ENCODE data around the gene MPP3. TPM values are rescaled to one million over a fixed set of nuclear protein-coding genes. Genes with fewer than 3 reads are reported as not detected.

MPP3 gene
- total and polyA plus RNA-seq, 9 of the 15 experiments (the other 6 are each of a cell fraction or from before 2014, with no cell fraction given): 0.41 to 10.4 (median 4.5) TPM

GRCh38 chr17:43857957-43858600 is 25.1 kb upstream of the MPP3 start:
- Histone ChIP-seq H3K9ac (ENCODE audit: insufficient read depth in 1 of 2, low read depth in 2 of 2, low read length in 2 of 2) (no peak overlapping the region), H3K9me1 (ENCODE audit: control insufficient read depth, insufficient read depth, low read length) (peaks cover 4% of the 10 kb centered on the region), H3K27ac (ENCODE audit: extremely low read depth, low read depth, low read length) (no peak overlapping the region), H3K4me3 (no peak overlapping the region), H3K4me2 (ENCODE audit: insufficient read depth, low read length) (no peak overlapping the region), H3K4me1 (replicated peaks in 1 of 2; ENCODE audit: control insufficient read depth in 2 of 2, insufficient read depth in 2 of 2, low read length in 2 of 2) (no peaks in the 10 kb centered on the region), H3K36me3 (ENCODE audit: control insufficient read depth, insufficient read depth, low read length) (no peaks in the 10 kb centered on the region), H2AFZ (ENCODE audit: low read depth, low read length) (no peak overlapping the region), H3K79me2 (ENCODE audit: control insufficient read depth, insufficient read depth, low read length) (no peaks in the 10 kb centered on the region), H3K9me3 (replicated peaks; ENCODE audit: control insufficient read depth, insufficient read depth, low read depth, low read length) (no peaks in the 10 kb centered on the region), H4K20me1 (replicated peaks; ENCODE audit: control insufficient read depth, insufficient read depth, low read length) (peaks cover 3% of the 10 kb centered on the region; the same call in 1 of the 2 replicates), H3K27me3 (ENCODE audit: control insufficient read depth in 2 of 2, insufficient read depth in 2 of 2, low read length in 2 of 2) (peaks cover 29 to 84% of the 10 kb centered on the region in 2 experiments; a peak in 3 of 5 replicates)
- in situ Hi-C loops (cut with MboI): no loop called here
- ChIA-PET CTCF (ENCODE audit: low intra/inter-chr PET ratio) (no interaction called here), POLR2A (interaction anchor here (0.6 to 1.2 kb wide), 4 partner anchors 21 to 509 kb away, joined by 3 read pairs; no protein-coding TSS in a partner anchor)
- intact Hi-C loops (cut with micrococcal nuclease): no loop called here
- FAIRE-seq: no peak
- WGBS (ENCODE audit: insufficient coverage, low coverage, missing lambda C conversion rate): 3% methylated on average over 12 of the region's 12 CpGs
- no peak for DNase-seq (ENCODE audit: extremely low read depth in 1 of 4, low spot score in 3 of 4)
- ATAC-seq: no peak
- no TSS peak for BruUV-seq (replicated peaks)
- no peak for TF ChIP-seq JUNB (CRISPR knock-in tag; conservative IDR thresholded peaks at IDR 0.05)
- TF ChIP-seq TCFL5 (CRISPR knock-in tag; conservative IDR thresholded peaks at IDR 0.05): no peak
- no peak for TF ChIP-seq ZNF511 (CRISPR knock-in tag; IDR thresholded peaks at IDR 0.05)
- no peak for TF ChIP-seq GATAD2B (IDR thresholded peaks at IDR 0.05; ENCODE audit: borderline replicate concordance)
- no peak for TF ChIP-seq JUND (IDR thresholded peaks at IDR 0.05; ENCODE audit: borderline replicate concordance, low read depth, low read length)
- no peak for TF ChIP-seq JUND (tag; IDR thresholded peaks at IDR 0.05; ENCODE audit: borderline replicate concordance, low read depth, low read length)
- TF ChIP-seq HDAC2 (IDR thresholded peaks at IDR 0.05): no peak
- no peak for TF ChIP-seq GTF2F1 (IDR thresholded peaks at IDR 0.05; ENCODE audit: low read depth, low read length)

Measured in K562 (cell line).